ENCODE results near the gene WHAMM.

GRCh38 chr15:82829234-82829633, 19.8 kb downstream of the WHAMM start:
- TF ChIP-seq CTCF (IDR thresholded peaks at IDR 0.05) (no peak), EP300 (IDR thresholded peaks at IDR 0.05; ENCODE audit: low read depth) (no peak), POLR2AphosphoS5 (IDR thresholded peaks at IDR 0.05) (no peak), POLR2A (IDR thresholded peaks at IDR 0.05) (no peak)
